GM21825 (cell line): ENCODE results near the gene RHBDD1.
"Not testable (repeated sequence)": the region's sequence is repeated elsewhere in the genome, so short reads cannot be mapped to it uniquely, and the experiment has no call there.

Experiments
- ATAC-seq: cut with Tn5 transposase; IDR thresholded peaks from one replicate; pipeline ENCODE4 v1.9.1; 2021; ENCODE audit warnings: mild to moderate bottlenecking, moderate library complexity; ENCODE audit not compliant: unreplicated experiment

Gene RHBDD1

GRCh38 chr2:226799211-226799975 is 36.5 kb upstream of the RHBDD1 start, which contains the start of gene IRS1:
Gene IRS1, minus strand, starts transcription at chr2:226799820. Its CDS starts 1,082 bp downstream, at chr2:226798738.
- ATAC-seq = peak; percentile 42

GRCh38 chr2:226799976-226800940 is 35.6 kb upstream of the RHBDD1 start:
- no peak for ATAC-seq

GRCh38 chr2:226800941-226801784 is 34.7 kb upstream of the RHBDD1 start:
- ATAC-seq = peak; percentile 84

GRCh38 chr2:226802573-226802972 is 33.3 kb upstream of the RHBDD1 start:
- no peak for ATAC-seq

GRCh38 chr2:226803410-226803809 is 32.4 kb upstream of the RHBDD1 start:
- ATAC-seq = no peak

GRCh38 chr2:226813148-226813701 is 22.6 kb upstream of the RHBDD1 start:
- no peak for ATAC-seq

- no peak for ATAC-seq
Measured at GRCh38 chr2:226818930-226819329, 16.9 kb upstream of the RHBDD1 start.

- no peak for ATAC-seq
Measured at GRCh38 chr2:226825056-226825455, 10.8 kb upstream of the RHBDD1 start.

GRCh38 chr2:226828191-226828590 is 7.7 kb upstream of the RHBDD1 start:
- no peak for ATAC-seq

- ATAC-seq = no peak
Measured at GRCh38 chr2:226829721-226830631, 5.9 kb upstream of the RHBDD1 start.

GRCh38 chr2:226831266-226831665 is 4.6 kb upstream of the RHBDD1 start:
- ATAC-seq = no peak

- no peak for ATAC-seq
Measured at GRCh38 chr2:226832061-226832460, 3.8 kb upstream of the RHBDD1 start.

- ATAC-seq = not testable (repeated sequence)
Measured at GRCh38 chr2:226834880-226835279, 974 bp upstream of the RHBDD1 start.

- ATAC-seq = peak; percentile 19
Measured at GRCh38 chr2:226835420-226835795, 446 bp upstream of the RHBDD1 start.

- ATAC-seq = peak; percentile 0
Measured at GRCh38 chr2:226836548-226836885, 663 bp downstream of the RHBDD1 start.

GRCh38 chr2:226837334-226837733 is 1.5 kb downstream of the RHBDD1 start:
- no peak for ATAC-seq

GRCh38 chr2:226837787-226838603 is 2.1 kb downstream of the RHBDD1 start:
- no peak for ATAC-seq

GRCh38 chr2:226838722-226839121 is 2.9 kb downstream of the RHBDD1 start:
- no peak for ATAC-seq

- ATAC-seq = no peak
Measured at GRCh38 chr2:226839161-226839560, 3.3 kb downstream of the RHBDD1 start.
